Neural cell (in vitro differentiated cells): ENCODE data around the gene ALK. TPM values are rescaled to one million over a fixed set of nuclear protein-coding genes. Genes with fewer than 3 reads are reported as not detected.

Experiments used
- H2AFZ ChIP-seq: fragments of 200-600, 300-800 bp; sonication (generic), shearing (Covaris generic); 2 replicates; pipeline ENCODE4 v1.6.0; 2014; ENCODE audit warnings: low read depth, mild to moderate bottlenecking, antibody characterized with exemption, low read length, moderate library complexity
- H3F3A ChIP-seq: fragments of 200-600 bp; shearing (Covaris generic); 2 replicates; pipeline ENCODE4 v1.6.1; 2016; ENCODE audit warnings: mild to moderate bottlenecking, moderate library complexity, mixed read lengths, antibody characterized with exemption, low read length; ENCODE audit not compliant: insufficient read depth, poor library complexity, severe bottlenecking
- H3K27ac ChIP-seq: fragments of 200-600, 300-800 bp; sonication (generic), shearing (Covaris generic); 2 replicates; pipeline ENCODE4 v1.5.1; 2014; ENCODE audit warnings: mild to moderate bottlenecking, low read length, moderate library complexity
- H3K27me3 ChIP-seq: fragments of 300-800, 200-600 bp; sonication (generic), shearing (Covaris generic); 2 replicates; pipeline ENCODE4 v1.6.0; 2014; ENCODE audit warnings: mild to moderate bottlenecking, low read depth, low read length, moderate library complexity; ENCODE audit not compliant: insufficient read depth
- H3K36me3 ChIP-seq: fragments of 300-800, 200-600 bp; sonication (generic), shearing (Covaris generic); 2 replicates; pipeline ENCODE4 v1.5.1; 2014; ENCODE audit warnings: mild to moderate bottlenecking, antibody characterized with exemption, low read length, moderate library complexity; ENCODE audit not compliant: insufficient read depth
- H3K4me2 ChIP-seq: fragments of 300-800, 200-600 bp; sonication (generic), shearing (Covaris generic); 2 replicates; pipeline ENCODE4 v1.6.0; 2014; ENCODE audit warnings: mild to moderate bottlenecking, low read length
- H3K4me3 ChIP-seq: fragments of 300-800, 200-600 bp; sonication (generic), shearing (Covaris generic); 2 replicates; pipeline ENCODE4 v1.5.1; 2014; ENCODE audit warnings: mild to moderate bottlenecking, low read length, moderate library complexity
- H3K79me2 ChIP-seq: fragments of 200-600 bp; shearing (Covaris generic); replicated peaks from 2 replicates; pipeline ENCODE4 v1.6.0; 2014; ENCODE audit warnings: mild to moderate bottlenecking, low read length, moderate library complexity; ENCODE audit not compliant: insufficient read depth
- H3K9ac ChIP-seq: fragments of 300-800, 200-600 bp; sonication (generic), shearing (Covaris generic); 2 replicates; pipeline ENCODE4 v1.6.1; 2016; ENCODE audit warnings: mild to moderate bottlenecking, low read length, mixed read lengths
- H3K9me2 ChIP-seq: fragments of 200-600 bp; shearing (Covaris generic); 2 replicates; pipeline ENCODE4 v1.6.1; 2016; ENCODE audit warnings: mild to moderate bottlenecking, low read length, mixed read lengths; ENCODE audit not compliant: insufficient read depth
- H3K9me3 ChIP-seq: fragments of 200-600, 300-800 bp; sonication (generic), shearing (Covaris generic); 2 replicates; pipeline ENCODE4 v1.6.1; 2016; ENCODE audit warnings: mild to moderate bottlenecking, mixed run types, low read length, moderate library complexity, mixed read lengths
- H4K20me1 ChIP-seq: fragments of 200-600 bp; shearing (Covaris generic); 2 replicates; pipeline ENCODE4 v1.6.1; 2016; ENCODE audit warnings: mild to moderate bottlenecking, mixed run types; ENCODE audit not compliant: insufficient read depth
- EP300 ChIP-seq: fragments of 450-650 bp; conservative IDR thresholded peaks from 2 replicates; pipeline ENCODE4 v1.6.1; 2014; ENCODE audit warnings: antibody characterized with exemption, mild to moderate bottlenecking, moderate library complexity; ENCODE audit not compliant: poor library complexity, severe bottlenecking
- EZH2 ChIP-seq: fragments of 200-600, 300-800 bp; shearing (Covaris generic), sonication (generic); IDR thresholded peaks from 2 replicates; pipeline ENCODE4 v1.6.1; 2014; ENCODE audit warnings: antibody characterized with exemption, low read length, borderline replicate concordance, mild to moderate bottlenecking; ENCODE audit not compliant: insufficient read depth, poor library complexity, severe bottlenecking
- MXI1 ChIP-seq: fragments of 450-650 bp; conservative IDR thresholded peaks from 2 replicates; pipeline ENCODE4 v1.6.1; 2014; ENCODE audit warnings: antibody characterized with exemption, mild to moderate bottlenecking; ENCODE audit not compliant: poor library complexity, severe bottlenecking
- POLR2AphosphoS5 ChIP-seq: IDR thresholded peaks from 2 replicates; pipeline ENCODE4 v1.6.1; 2012
- RAD21 ChIP-seq: fragments of 450-650 bp; conservative IDR thresholded peaks from 2 replicates; pipeline ENCODE4 v1.6.1; 2014; ENCODE audit warnings: antibody characterized with exemption, mild to moderate bottlenecking, moderate library complexity
- SMC3 ChIP-seq: fragments of 450-650 bp; conservative IDR thresholded peaks from 2 replicates; pipeline ENCODE4 v1.6.1; 2014; ENCODE audit warnings: antibody characterized with exemption, mild to moderate bottlenecking, moderate library complexity; ENCODE audit not compliant: poor library complexity
- TAF1 ChIP-seq: IDR thresholded peaks from 2 replicates; pipeline ENCODE4 v1.6.1; 2012; ENCODE audit warnings: low read depth
- polyA plus RNA-seq: library from polyadenylated mRNA; depleted of rRNA; stranded (reverse); fragments of >200 nt; gene quantifications from 2 replicates; pipeline ENCODE4 v1.2.3, GENCODE V29; 2014
- TF ChIP-seq, protein P1 (sequence below): fragments of 450-650 bp; IDR thresholded peaks from 2 replicates; pipeline ENCODE4 v1.5.1; 2014; ENCODE audit warnings: antibody characterized with exemption, mild to moderate bottlenecking, moderate library complexity; ENCODE audit not compliant: poor library complexity, severe bottlenecking
- TF ChIP-seq, protein P2 (sequence below): IDR thresholded peaks from 2 replicates; pipeline ENCODE4 v1.6.1; 2012; ENCODE audit warnings: borderline replicate concordance

ALK gene
- polyA plus RNA-seq, 1 donor from 2014 or later = 7.1 TPM

DNA sequence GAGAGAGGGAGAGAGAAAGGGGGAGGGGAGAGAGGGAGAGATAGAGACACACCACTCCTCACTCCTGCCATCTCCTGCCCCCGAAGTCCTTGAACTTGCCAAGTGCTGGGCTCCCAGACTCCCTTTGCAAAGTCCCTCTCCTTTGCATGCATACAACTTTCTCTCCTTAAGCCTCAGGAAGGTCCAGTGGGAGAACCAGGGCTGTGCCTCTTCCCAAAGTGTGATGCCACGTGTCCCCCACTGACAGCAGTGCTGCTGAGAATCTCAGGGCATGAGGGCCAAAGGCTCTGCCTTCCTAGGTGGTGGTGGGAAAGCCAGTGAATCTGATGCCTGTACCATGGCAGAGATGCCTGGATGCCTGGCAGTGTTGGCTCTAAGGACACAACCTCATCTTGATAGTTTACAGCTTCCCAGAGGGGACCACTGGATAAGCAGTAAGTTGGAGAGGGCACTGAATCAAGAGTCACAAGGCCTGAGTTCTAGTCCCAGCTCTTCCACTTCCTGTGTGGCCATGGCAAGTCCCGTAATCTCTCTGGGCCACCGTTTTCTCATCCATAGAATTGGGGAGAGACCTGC lies 702.7 kb downstream of the ALK start:
- Histone ChIP-seq H3K79me2 (no peaks in the 10 kb centered on the region), H3F3A (no peaks in the 10 kb centered on the region), H3K27me3 (no peaks in the 10 kb centered on the region), H3K27ac (no peak overlapping the region), H3K4me2 (no peak overlapping the region), H3K36me3 (no peaks in the 10 kb centered on the region), H3K4me3 (no peak overlapping the region), H2AFZ (no peak overlapping the region), H3K9ac (no peak overlapping the region), H3K9me3 (no peaks in the 10 kb centered on the region), H4K20me1 (no peaks in the 10 kb centered on the region), H3K9me2 (no peaks in the 10 kb centered on the region)
- TF ChIP-seq TAF1 = no peak

DNA sequence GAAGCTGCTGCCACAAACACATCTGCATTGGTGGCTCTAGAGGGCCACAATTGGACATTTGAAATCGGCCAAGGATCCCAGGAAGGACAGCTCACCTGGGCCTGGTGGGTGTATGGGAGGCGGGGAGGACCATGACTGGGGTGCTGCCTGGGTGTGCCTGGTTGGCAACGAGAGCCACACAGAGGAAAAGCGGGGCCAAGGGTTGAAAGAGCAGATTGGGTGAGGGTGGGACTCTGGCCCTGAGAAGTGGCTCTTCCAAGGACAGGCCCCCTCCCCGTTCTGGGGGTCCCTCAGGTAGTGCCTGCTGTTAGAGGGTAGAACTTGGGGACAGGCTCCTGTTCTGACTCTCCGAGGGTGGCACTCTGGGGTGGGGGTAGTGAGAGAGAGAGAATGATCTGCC lies 703.3 kb downstream of the ALK start:
- H3K9me3 ChIP-seq = no peaks in the 10 kb centered on the region
- no peaks in the 10 kb centered on the region for H4K20me1 ChIP-seq
- TF ChIP-seq, protein P1, sequence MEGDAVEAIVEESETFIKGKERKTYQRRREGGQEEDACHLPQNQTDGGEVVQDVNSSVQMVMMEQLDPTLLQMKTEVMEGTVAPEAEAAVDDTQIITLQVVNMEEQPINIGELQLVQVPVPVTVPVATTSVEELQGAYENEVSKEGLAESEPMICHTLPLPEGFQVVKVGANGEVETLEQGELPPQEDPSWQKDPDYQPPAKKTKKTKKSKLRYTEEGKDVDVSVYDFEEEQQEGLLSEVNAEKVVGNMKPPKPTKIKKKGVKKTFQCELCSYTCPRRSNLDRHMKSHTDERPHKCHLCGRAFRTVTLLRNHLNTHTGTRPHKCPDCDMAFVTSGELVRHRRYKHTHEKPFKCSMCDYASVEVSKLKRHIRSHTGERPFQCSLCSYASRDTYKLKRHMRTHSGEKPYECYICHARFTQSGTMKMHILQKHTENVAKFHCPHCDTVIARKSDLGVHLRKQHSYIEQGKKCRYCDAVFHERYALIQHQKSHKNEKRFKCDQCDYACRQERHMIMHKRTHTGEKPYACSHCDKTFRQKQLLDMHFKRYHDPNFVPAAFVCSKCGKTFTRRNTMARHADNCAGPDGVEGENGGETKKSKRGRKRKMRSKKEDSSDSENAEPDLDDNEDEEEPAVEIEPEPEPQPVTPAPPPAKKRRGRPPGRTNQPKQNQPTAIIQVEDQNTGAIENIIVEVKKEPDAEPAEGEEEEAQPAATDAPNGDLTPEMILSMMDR = no peak
- TF ChIP-seq POLR2AphosphoS5 = no peak
- TF ChIP-seq SMC3 = no peak
- no peak for TF ChIP-seq EZH2
- no peak for TF ChIP-seq TAF1
- TF ChIP-seq RAD21 = no peak
- no peak for TF ChIP-seq MXI1
- TF ChIP-seq, protein P2, sequence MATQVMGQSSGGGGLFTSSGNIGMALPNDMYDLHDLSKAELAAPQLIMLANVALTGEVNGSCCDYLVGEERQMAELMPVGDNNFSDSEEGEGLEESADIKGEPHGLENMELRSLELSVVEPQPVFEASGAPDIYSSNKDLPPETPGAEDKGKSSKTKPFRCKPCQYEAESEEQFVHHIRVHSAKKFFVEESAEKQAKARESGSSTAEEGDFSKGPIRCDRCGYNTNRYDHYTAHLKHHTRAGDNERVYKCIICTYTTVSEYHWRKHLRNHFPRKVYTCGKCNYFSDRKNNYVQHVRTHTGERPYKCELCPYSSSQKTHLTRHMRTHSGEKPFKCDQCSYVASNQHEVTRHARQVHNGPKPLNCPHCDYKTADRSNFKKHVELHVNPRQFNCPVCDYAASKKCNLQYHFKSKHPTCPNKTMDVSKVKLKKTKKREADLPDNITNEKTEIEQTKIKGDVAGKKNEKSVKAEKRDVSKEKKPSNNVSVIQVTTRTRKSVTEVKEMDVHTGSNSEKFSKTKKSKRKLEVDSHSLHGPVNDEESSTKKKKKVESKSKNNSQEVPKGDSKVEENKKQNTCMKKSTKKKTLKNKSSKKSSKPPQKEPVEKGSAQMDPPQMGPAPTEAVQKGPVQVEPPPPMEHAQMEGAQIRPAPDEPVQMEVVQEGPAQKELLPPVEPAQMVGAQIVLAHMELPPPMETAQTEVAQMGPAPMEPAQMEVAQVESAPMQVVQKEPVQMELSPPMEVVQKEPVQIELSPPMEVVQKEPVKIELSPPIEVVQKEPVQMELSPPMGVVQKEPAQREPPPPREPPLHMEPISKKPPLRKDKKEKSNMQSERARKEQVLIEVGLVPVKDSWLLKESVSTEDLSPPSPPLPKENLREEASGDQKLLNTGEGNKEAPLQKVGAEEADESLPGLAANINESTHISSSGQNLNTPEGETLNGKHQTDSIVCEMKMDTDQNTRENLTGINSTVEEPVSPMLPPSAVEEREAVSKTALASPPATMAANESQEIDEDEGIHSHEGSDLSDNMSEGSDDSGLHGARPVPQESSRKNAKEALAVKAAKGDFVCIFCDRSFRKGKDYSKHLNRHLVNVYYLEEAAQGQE = no peak
- TF ChIP-seq EP300 = no peak
- no peak overlapping the region for H3K4me2 ChIP-seq
- no peak overlapping the region for H2AFZ ChIP-seq
- no peaks in the 10 kb centered on the region for H3K9me2 ChIP-seq
- H3K27me3 ChIP-seq = no peaks in the 10 kb centered on the region
- no peak overlapping the region for H3K4me3 ChIP-seq
- H3K9ac ChIP-seq = no peak overlapping the region
- no peak overlapping the region for H3K27ac ChIP-seq
- no peaks in the 10 kb centered on the region for H3F3A ChIP-seq
- no peaks in the 10 kb centered on the region for H3K36me3 ChIP-seq
- no peaks in the 10 kb centered on the region for H3K79me2 ChIP-seq

DNA sequence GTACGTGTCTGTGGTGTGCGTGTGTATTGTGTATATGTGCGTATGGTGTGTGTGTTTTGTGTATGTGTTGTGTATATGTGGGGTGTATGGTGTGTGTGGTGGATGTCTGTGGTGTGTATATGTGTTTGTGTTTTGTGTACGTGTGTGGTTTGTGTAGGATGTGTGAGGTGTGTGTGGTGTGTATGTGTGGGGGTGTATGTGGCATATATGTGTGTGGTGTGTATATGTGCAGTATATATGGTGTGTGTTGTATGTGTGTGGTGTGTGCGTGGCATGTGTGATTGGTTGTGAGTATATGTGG lies 704.8 kb downstream of the ALK start:
- H3K9me3 ChIP-seq = no peaks in the 10 kb centered on the region
- no peaks in the 10 kb centered on the region for H3K36me3 ChIP-seq
- no peak overlapping the region for H3K4me2 ChIP-seq
- no peaks in the 10 kb centered on the region for H3K27me3 ChIP-seq
- no peak overlapping the region for H3K9ac ChIP-seq
- H3F3A ChIP-seq = no peaks in the 10 kb centered on the region
- H3K4me3 ChIP-seq = no peak overlapping the region
- no peaks in the 10 kb centered on the region for H3K9me2 ChIP-seq
- H2AFZ ChIP-seq = no peak overlapping the region
- no peak overlapping the region for H3K27ac ChIP-seq
- no peaks in the 10 kb centered on the region for H3K79me2 ChIP-seq
- no peaks in the 10 kb centered on the region for H4K20me1 ChIP-seq
- TF ChIP-seq, protein P1 = no peak
- TF ChIP-seq TAF1 (no peak), EP300 (no peak), MXI1 (no peak), SMC3 (no peak), POLR2AphosphoS5 (no peak), EZH2 (no peak), RAD21 (no peak)
- TF ChIP-seq, protein P2 = no peak
